Activated CD8-positive, alpha-beta T cell treated with anti-CD3 and anti-CD28 coated beads for 36 hours (primary cell): Measurements from ENCODE around the gene WASF3. TPM values are rescaled to one million over a fixed set of nuclear protein-coding genes. Genes with fewer than 3 reads are reported as not detected.

ENCODE experiments used
- ATAC-seq: fragments of 200-7000 bp; cut with Tn5 transposase; one replicate; pipeline ENCODE4 v1.10.0; 2021; ENCODE audit warnings: mild to moderate bottlenecking, moderate library complexity
- CTCF ChIA-PET: fragments of 350-600 bp; sonication (Branson Sonifier 250); formaldehyde crosslinking; loops from one replicate; lab custom pipeline; 2021; ENCODE audit warnings: antibody characterized with exemption; lab: Charles Lee
- POLR2A ChIA-PET: fragments of 350-600 bp; sonication (Branson Sonifier 250); formaldehyde crosslinking; loops from one replicate; lab custom pipeline; 2021; ENCODE audit warnings: antibody characterized with exemption; lab: Charles Lee
- DNase-seq: peaks from one replicate; pipeline ENCODE4 v3.0.0-alpha.2; 2020
- H3K27ac Mint-ChIP-seq: one replicate; pipeline ENCODE4 v1.8.0; 2021; ENCODE audit warnings: mild to moderate bottlenecking, mixed read lengths
- H3K27me3 Mint-ChIP-seq: one replicate; pipeline ENCODE4 v1.8.0; 2021; ENCODE audit warnings: mixed read lengths
- H3K36me3 Mint-ChIP-seq: one replicate; pipeline ENCODE4 v1.8.0; 2021; ENCODE audit warnings: low read depth, mixed read lengths
- H3K4me1 Mint-ChIP-seq: one replicate; pipeline ENCODE4 v1.8.0; 2021; ENCODE audit warnings: low read depth, mixed read lengths
- H3K4me3 Mint-ChIP-seq: one replicate; pipeline ENCODE4 v1.8.0; 2021; ENCODE audit warnings: mild to moderate bottlenecking, moderate library complexity, mixed read lengths
- H3K9me3 Mint-ChIP-seq: one replicate; pipeline ENCODE4 v1.8.0; 2021; ENCODE audit warnings: mixed read lengths
- intact Hi-C: fragments of 100-400 bp; cut with micrococcal nuclease; formaldehyde crosslinking; loops from one replicate; pipeline ENCODE4 v1.10.0; 2022
- total RNA-seq, 2 experiments: library from RNA; stranded (reverse); gene quantifications; one replicate each; pipeline ENCODE4 v1.2.3, GENCODE V29; 2021
- TF ChIP-seq, protein P1 (sequence below): fragments of 200-600 bp; IDR thresholded peaks from one replicate; pipeline ENCODE4 v1.8.0; 2022; ENCODE audit warnings: antibody characterized with exemption, mild to moderate bottlenecking

WASF3 gene
- total RNA-seq, 2 experiments from 2014 or later = 0.07 to 0.09 TPM

DNA sequence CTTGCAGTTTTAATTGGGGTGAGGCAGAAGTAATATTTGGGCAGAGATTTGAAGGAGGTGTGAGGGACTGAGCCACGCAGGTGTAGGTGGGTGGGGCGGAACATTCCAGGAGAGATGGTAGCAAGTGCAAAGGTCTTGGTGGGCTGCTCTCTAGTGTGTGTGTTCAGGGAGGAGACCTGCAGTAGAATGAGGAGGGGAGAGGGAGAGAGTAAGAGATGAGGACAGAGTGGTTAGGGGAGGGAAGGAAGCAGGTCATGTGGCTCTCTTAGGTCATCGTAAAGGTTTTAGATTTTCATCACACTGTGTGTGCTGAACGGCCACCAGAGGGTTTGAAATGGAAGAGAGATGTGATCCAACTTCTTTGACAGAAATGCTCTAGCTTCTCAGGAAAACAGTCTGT lies 33.5 kb downstream of the WASF3 start:
- Mint-ChIP-seq H3K27ac (no peak overlapping the region), H3K4me3 (no peak overlapping the region), H3K27me3 (peaks cover 28% of the 10 kb centered on the region), H3K9me3 (no peaks in the 10 kb centered on the region), H3K36me3 (no peaks in the 10 kb centered on the region), H3K4me1 (no peaks in the 10 kb centered on the region)
- TF ChIP-seq, protein P1, sequence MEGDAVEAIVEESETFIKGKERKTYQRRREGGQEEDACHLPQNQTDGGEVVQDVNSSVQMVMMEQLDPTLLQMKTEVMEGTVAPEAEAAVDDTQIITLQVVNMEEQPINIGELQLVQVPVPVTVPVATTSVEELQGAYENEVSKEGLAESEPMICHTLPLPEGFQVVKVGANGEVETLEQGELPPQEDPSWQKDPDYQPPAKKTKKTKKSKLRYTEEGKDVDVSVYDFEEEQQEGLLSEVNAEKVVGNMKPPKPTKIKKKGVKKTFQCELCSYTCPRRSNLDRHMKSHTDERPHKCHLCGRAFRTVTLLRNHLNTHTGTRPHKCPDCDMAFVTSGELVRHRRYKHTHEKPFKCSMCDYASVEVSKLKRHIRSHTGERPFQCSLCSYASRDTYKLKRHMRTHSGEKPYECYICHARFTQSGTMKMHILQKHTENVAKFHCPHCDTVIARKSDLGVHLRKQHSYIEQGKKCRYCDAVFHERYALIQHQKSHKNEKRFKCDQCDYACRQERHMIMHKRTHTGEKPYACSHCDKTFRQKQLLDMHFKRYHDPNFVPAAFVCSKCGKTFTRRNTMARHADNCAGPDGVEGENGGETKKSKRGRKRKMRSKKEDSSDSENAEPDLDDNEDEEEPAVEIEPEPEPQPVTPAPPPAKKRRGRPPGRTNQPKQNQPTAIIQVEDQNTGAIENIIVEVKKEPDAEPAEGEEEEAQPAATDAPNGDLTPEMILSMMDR = no peak
- intact Hi-C loops = no loop called here
- POLR2A ChIA-PET = no interaction called here
- CTCF ChIA-PET = interaction anchor here (2.4 kb wide), 1 partner anchor 107 kb away, joined by 7 read pairs; no protein-coding TSS in a partner anchor
- no peak for DNase-seq
- ATAC-seq = no peak

DNA sequence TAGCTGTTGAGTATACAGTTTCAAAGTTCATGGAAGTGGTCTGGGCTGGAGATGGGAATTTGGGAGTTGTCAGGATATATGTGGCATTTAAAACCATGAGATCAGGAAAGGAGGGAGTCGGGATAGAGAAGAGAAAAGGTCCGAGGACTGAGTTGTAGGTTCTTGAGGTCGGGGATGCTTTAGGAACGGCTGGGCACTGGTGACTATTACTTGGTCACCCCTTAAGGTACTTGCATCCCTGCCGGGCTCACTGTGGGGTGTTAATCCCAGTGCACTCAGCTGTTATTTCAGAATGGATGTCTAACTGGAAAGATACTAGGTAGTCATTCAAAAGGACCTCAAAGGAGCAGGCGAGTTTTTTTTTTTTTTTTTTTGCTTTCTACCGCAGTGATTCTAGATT lies 34.2 kb downstream of the WASF3 start:
- Mint-ChIP-seq H3K27ac (no peak overlapping the region), H3K4me3 (no peak overlapping the region), H3K27me3 (peaks cover 28% of the 10 kb centered on the region), H3K9me3 (peaks cover 4% of the 10 kb centered on the region), H3K4me1 (no peaks in the 10 kb centered on the region), H3K36me3 (no peaks in the 10 kb centered on the region)
- ATAC-seq (no peak), DNase-seq (no peak)
- TF ChIP-seq, protein P1 = no peak
- ChIA-PET POLR2A (no interaction called here), CTCF (interaction anchor here (1.0 to 2.4 kb wide), 3 partner anchors 8 to 107 kb away, joined by 3 to 7 read pairs (median 3); no protein-coding TSS in a partner anchor)
- intact Hi-C loops = no loop called here

DNA sequence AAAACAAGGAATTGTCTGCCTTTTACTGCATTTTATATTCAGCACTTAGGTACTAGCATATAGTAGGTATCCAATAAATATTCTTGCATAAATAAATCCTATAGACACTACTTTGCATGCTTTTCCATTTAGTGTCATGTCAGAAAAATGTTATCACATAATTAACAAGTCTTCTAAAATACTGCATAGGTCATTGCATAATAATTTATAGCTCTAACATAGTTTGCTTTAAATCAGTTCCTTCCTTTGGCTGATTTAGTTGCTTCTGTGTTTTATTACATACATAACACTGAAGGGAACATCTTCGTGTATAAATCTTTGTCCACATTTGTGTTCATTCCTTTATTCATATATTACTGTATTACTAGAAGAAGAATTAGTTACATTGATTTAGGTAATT lies 36.2 kb downstream of the WASF3 start:
- intact Hi-C loops = no loop called here
- ATAC-seq (no peak), DNase-seq (no peak)
- Mint-ChIP-seq H3K9me3 (peaks cover 9% of the 10 kb centered on the region), H3K27me3 (peaks cover 29% of the 10 kb centered on the region), H3K36me3 (no peaks in the 10 kb centered on the region), H3K4me1 (no peaks in the 10 kb centered on the region), H3K4me3 (no peak overlapping the region), H3K27ac (no peak overlapping the region)
- TF ChIP-seq, protein P1 = no peak
- POLR2A ChIA-PET = no interaction called here
- CTCF ChIA-PET = no interaction called here

DNA sequence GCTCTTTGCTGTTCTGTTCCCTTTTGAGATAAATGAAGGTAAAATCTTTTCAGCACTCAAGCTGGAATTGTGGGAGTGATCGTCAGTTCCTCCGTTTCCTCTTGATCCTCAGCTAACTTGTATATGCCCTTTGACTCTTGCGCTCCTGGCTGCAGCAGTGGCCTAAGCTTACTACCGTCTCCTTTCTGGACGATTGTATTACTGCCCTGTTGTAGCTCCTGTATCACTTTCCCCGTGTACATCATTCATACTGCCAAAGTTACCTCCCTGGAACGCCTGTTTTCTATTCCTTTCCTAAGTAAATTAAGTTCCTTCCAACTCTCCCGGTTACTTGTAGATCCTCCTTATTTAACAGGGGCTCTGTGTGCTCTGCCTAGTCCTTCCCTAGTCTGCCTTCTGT lies 36.9 kb downstream of the WASF3 start:
- no peaks in the 10 kb centered on the region for H3K36me3 Mint-ChIP-seq
- DNase-seq = no peak
- H3K4me1 Mint-ChIP-seq = no peaks in the 10 kb centered on the region
- H3K27me3 Mint-ChIP-seq = peaks cover 25% of the 10 kb centered on the region
- POLR2A ChIA-PET = no interaction called here
- intact Hi-C loops = no loop called here
- ATAC-seq = no peak
- CTCF ChIA-PET = interaction anchor here (1.0 kb wide), 2 partner anchors 104 to 107 kb away, joined by 3 to 4 read pairs; no protein-coding TSS in a partner anchor
- no peak overlapping the region for H3K4me3 Mint-ChIP-seq
- H3K27ac Mint-ChIP-seq = no peak overlapping the region
- peaks cover 9% of the 10 kb centered on the region for H3K9me3 Mint-ChIP-seq
- TF ChIP-seq, protein P1 = no peak

DNA sequence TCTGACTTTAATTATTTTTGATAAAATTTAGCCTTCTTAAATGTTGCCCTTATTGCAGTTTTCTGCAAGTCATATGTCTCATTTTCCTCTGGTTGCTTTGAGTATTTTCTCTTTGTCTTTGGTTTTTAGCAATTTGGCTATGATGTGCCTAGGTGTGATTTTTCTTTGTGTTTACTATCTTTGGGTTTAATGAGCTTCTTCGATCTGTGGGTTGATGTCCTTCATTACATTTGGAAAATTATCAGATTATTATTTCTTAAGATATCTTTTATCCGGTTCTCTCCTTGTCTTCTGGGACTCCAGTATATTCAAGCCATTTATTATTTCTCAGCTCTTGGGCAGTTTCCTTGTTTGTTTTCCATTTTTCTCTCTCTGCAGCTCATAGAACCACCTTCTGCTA lies 39.0 kb downstream of the WASF3 start:
- no peaks in the 10 kb centered on the region for H3K36me3 Mint-ChIP-seq
- DNase-seq (no peak), ATAC-seq (no peak)
- POLR2A ChIA-PET = no interaction called here
- CTCF ChIA-PET = interaction anchor here (1.2 kb wide), 1 partner anchor 33 kb away, joined by 3 read pairs; no protein-coding TSS in a partner anchor
- intact Hi-C loops = no loop called here
- no peak overlapping the region for H3K27ac Mint-ChIP-seq
- H3K4me3 Mint-ChIP-seq = no peak overlapping the region
- TF ChIP-seq, protein P1 = no peak
- H3K9me3 Mint-ChIP-seq = peaks cover 9% of the 10 kb centered on the region
- H3K4me1 Mint-ChIP-seq = no peaks in the 10 kb centered on the region
- H3K27me3 Mint-ChIP-seq = peaks cover 18% of the 10 kb centered on the region
